Ovary (tissue), 9 donors: Measurements from ENCODE around the gene FNDC3A. TPM values are rescaled to one million over a fixed set of nuclear protein-coding genes. Genes with fewer than 3 reads are reported as not detected.

Experiments
- DNase-seq, 5 donors: peaks; one replicate each; pipeline ENCODE4 v3.0.0-alpha.2; 2019 to 2020
- H3K27ac ChIP-seq, 2 donors: fragments of 200-600 bp; one replicate each; pipeline versions ENCODE4 v1.5.1 to v1.8.0; 2019 to 2022
- H3K27me3 ChIP-seq: fragments of 200-600 bp; one replicate; pipeline ENCODE4 v1.8.0; 2022
- H3K36me3 ChIP-seq: fragments of 200-600 bp; sonication (generic); one replicate; pipeline ENCODE4 v1.5.1; 2019
- H3K4me1 ChIP-seq: one replicate; pipeline ENCODE4 v1.8.1; 2013; ENCODE audit warnings: mild to moderate bottlenecking, moderate library complexity; ENCODE audit not compliant: insufficient read depth
- H3K4me3 ChIP-seq: fragments of 200-600 bp; sonication (generic); one replicate; pipeline ENCODE4 v1.5.1; 2017
- H3K9me3 ChIP-seq, 2 donors: fragments of 200-600 bp in 1 of 2; sonication (generic) in 1 of 2; one replicate each; pipeline versions ENCODE4 v1.5.1 to v1.8.1; 2013 to 2019; ENCODE audit warnings: mild to moderate bottlenecking in 1 of 2, moderate library complexity in 1 of 2
- CTCF ChIP-seq, 3 donors: fragments of 450-650 bp in 2 of 3; fragments of 200-600 bp in 1 of 3; IDR thresholded peaks; one replicate each; pipeline versions ENCODE4 v1.5.1 to v1.8.0; 2016 to 2022; ENCODE audit warnings: antibody characterized with exemption in 3 of 3, mild to moderate bottlenecking in 1 of 3
- EP300 ChIP-seq: sonication (generic); formaldehyde crosslinking; IDR thresholded peaks from one replicate; pipeline ENCODE4 v1.6.1; 2017; ENCODE audit warnings: antibody characterized with exemption
- POLR2A ChIP-seq: fragments of 450-650 bp; IDR thresholded peaks from one replicate; pipeline ENCODE4 v1.6.1; 2017; ENCODE audit warnings: antibody characterized with exemption, mild to moderate bottlenecking, moderate library complexity
- WGBS, 3 donors: extraction: QIAGEN DNeasy Blood & Tissue Kit in 1 of 3; methylation state at CpG; one replicate each; pipeline versions ENCODE4 v1.1.5 to v1.1.7; 2013 to 2017; 5-methylcytosine and 5-hydroxymethylcytosine counted together
- intact Hi-C, 4 donors: fragments of 100-400 bp; cut with DNase I; formaldehyde crosslinking; loops; one replicate each; pipeline versions ENCODE4 v1.11.0 to v1.15.1; 2022 to 2023
- polyA plus RNA-seq, 2 donors: library from polyadenylated mRNA; stranded (reverse); fragments of 200-250 nt in 1 of 2; fragments of 350-450 nt in 1 of 2; fragmentation: Illumina TruSeq in 1 of 2; extraction: RNeasy Lipid Tissue Mini Kit (QIAGEN cat#74804) in 1 of 2; gene quantifications; one replicate each; pipeline ENCODE4 v1.2.3, GENCODE V29; 2013 to 2014
- total RNA-seq, 7 donors: library from RNA; depleted of rRNA in 2 of 7; stranded (reverse); fragments of >200 nt in 2 of 7; fragmentation: NEBNext Ultra II Directional in 3 of 7; extraction: Animal tissue kit (Norgen Biotek cat#: 25700) in 3 of 7; gene quantifications; one replicate each; pipeline versions ENCODE4 v1.1.0 to v1.2.4, GENCODE V29; 2016 to 2023
- donor health status: DM: no; HTN: no; CAD: no; lungs with moderate emphysema.
- donor health status: DM: no; HTN: no; CAD: no.
- donor health status: Bipolar disorder and iron deficiency.
- donor health status: DM: yes; HTN: yes; CAD: no.
- donor health status: DM: no; HTN: no; CAD: no.
- donor health status: DM: yes; HTN: yes; CAD: no.

Gene FNDC3A
- total and polyA plus RNA-seq, 9 donors: 25.5 to 71.6 (median 58.2) TPM

GRCh38 chr13:48955536-48955935 is 20.2 kb upstream of the FNDC3A start:
- DNase-seq: no peak
- Histone ChIP-seq H3K4me3 (no peak overlapping the region), H3K27me3 (no peaks in the 10 kb centered on the region), H3K4me1 (no peaks in the 10 kb centered on the region), H3K27ac (no peak overlapping the region), H3K36me3 (no peaks in the 10 kb centered on the region), H3K9me3 (no peaks in the 10 kb centered on the region)
- TF ChIP-seq CTCF (IDR thresholded peaks at IDR 0.05): no peak
- 64 to 78% (median 65%) methylated on average over 2 of the region's 2 CpGs for WGBS, 3 donors
- intact Hi-C loops: no loop called here

DNA sequence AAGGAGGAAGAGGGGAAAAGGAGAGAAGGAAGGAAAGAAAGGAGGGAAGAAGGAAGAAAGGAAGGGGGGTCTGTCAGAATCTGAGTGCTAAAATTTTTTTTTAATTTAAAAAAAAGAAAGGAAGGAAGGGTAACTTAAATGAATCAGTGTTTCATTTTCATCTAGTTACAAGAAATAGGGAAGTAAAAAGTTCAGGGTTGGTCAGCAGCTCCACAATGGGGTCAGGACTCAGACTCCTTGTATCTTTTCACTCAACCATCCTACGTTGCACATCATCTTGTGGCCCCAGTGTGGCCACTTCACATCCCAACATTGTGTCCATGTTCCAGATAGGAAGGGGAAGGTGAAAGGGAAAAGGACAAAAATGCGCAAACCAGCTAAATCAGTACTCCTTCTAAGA is 14.3 kb upstream of the FNDC3A start:
- Histone ChIP-seq H3K27ac (no peak overlapping the region), H3K9me3 (no peaks in the 10 kb centered on the region), H3K27me3 (no peaks in the 10 kb centered on the region), H3K36me3 (no peaks in the 10 kb centered on the region), H3K4me3 (no peak overlapping the region), H3K4me1 (no peaks in the 10 kb centered on the region)
- no peak for DNase-seq
- intact Hi-C loops: no loop called here
- TF ChIP-seq CTCF (IDR thresholded peaks at IDR 0.05) (no peak), EP300 (no peak), POLR2A (no peak)
- 89 to 100% (median 99%) methylated on average over 2 of the region's 2 CpGs for WGBS, 3 donors

- TF ChIP-seq EP300 (no peak), POLR2A (no peak), CTCF (IDR thresholded peaks at IDR 0.05) (no peak)
- Histone ChIP-seq H3K27me3 (no peaks in the 10 kb centered on the region), H3K27ac (no peak overlapping the region), H3K9me3 (no peaks in the 10 kb centered on the region), H3K4me1 (no peaks in the 10 kb centered on the region), H3K36me3 (no peaks in the 10 kb centered on the region), H3K4me3 (no peak overlapping the region)
- intact Hi-C loops: no loop called here
- DNase-seq: no peak
- 25 to 58% (median 37%) methylated on average over 4 of the region's 4 CpGs for WGBS, 3 donors
Measured at GRCh38 chr13:48962281-48962680, 13.4 kb upstream of the FNDC3A start.

DNA sequence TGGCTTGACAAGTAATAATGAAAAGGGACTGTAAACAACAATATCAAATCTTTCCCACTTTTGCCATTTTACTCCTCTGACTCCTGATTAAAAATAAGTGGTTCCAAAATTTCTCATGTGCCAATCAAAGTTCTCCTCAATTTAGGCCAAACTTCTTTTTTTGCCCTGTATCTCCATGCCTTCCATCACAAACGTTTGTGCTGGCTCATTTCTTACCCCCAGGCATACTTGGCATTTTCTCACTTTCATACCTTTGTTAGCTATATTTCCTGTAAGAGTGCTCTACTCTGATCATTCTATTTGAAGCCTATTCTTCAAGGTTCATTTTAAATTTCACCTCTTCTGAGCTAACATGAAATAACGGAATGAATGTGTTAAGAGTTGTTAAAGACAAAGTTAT is 10.0 kb upstream of the FNDC3A start:
- Histone ChIP-seq H3K4me1 (no peaks in the 10 kb centered on the region), H3K36me3 (no peaks in the 10 kb centered on the region), H3K27me3 (no peaks in the 10 kb centered on the region), H3K27ac (no peak overlapping the region), H3K4me3 (no peak overlapping the region), H3K9me3 (no peaks in the 10 kb centered on the region)
- intact Hi-C loops: no loop called here
- TF ChIP-seq CTCF (IDR thresholded peaks at IDR 0.05) (no peak), EP300 (no peak), POLR2A (no peak)
- 61 to 66% (median 66%) methylated on average over 2 of the region's 2 CpGs for WGBS, 3 donors
- DNase-seq: no peak

GRCh38 chr13:48969685-48970084 is 6.0 kb upstream of the FNDC3A start:
- TF ChIP-seq EP300 (no peak), POLR2A (no peak), CTCF (IDR thresholded peaks at IDR 0.05) (no peak)
- H3K27me3 ChIP-seq: no peaks in the 10 kb centered on the region
- 60 to 71% (median 62%) methylated on average over 1 of the region's 1 CpG for WGBS, 3 donors
- H3K4me1 ChIP-seq: no peaks in the 10 kb centered on the region
- intact Hi-C loops: no loop called here
- H3K4me3 ChIP-seq: no peak overlapping the region
- H3K27ac ChIP-seq: no peak overlapping the region
- DNase-seq: no peak
- H3K9me3 ChIP-seq: no peaks in the 10 kb centered on the region
- no peaks in the 10 kb centered on the region for H3K36me3 ChIP-seq
